HepG2 (cell line): ENCODE measurements around the gene TUBA4B. TPM values are rescaled to one million over a fixed set of nuclear protein-coding genes. Genes with fewer than 3 reads are reported as not detected.

Experiments used
- BORCS8-MEF2B ChIP-seq: sonication (generic); formaldehyde crosslinking; IDR thresholded peaks from 2 replicates; pipeline ENCODE4 v1.8.0; 2022; ENCODE audit warnings: mild to moderate bottlenecking, missing genetic modification reagents
- CBX1 ChIP-seq: IDR thresholded peaks from one replicate; pipeline ENCODE4 v1.6.1; 2016; ENCODE audit warnings: antibody characterized with exemption, low read depth
- CREM ChIP-seq, 2 experiments: sonication (generic) in 1 of 2; formaldehyde crosslinking in 1 of 2; IDR thresholded peaks; 2 replicates each; pipeline versions ENCODE4 v1.4.0 to v1.6.1; 2016 to 2020; ENCODE audit warnings: antibody characterized with exemption in 1 of 2, mild to moderate bottlenecking in 1 of 2, missing genetic modification reagents in 1 of 2
- ERF ChIP-seq: IDR thresholded peaks from 2 replicates; pipeline ENCODE4 v1.6.1; 2018; ENCODE audit warnings: missing biosample characterization, missing genetic modification reagents
- EZH2 ChIP-seq: conservative IDR thresholded peaks from 2 replicates; pipeline ENCODE4 v1.6.1; 2012; ENCODE audit warnings: mild to moderate bottlenecking, low read depth, low read length, moderate library complexity
- KAT7 ChIP-seq: IDR thresholded peaks from 2 replicates; pipeline ENCODE4 v1.6.1; 2018; ENCODE audit warnings: borderline replicate concordance, missing compliant biosample characterization
- KAT8 ChIP-seq: IDR thresholded peaks from 2 replicates; pipeline ENCODE4 v1.6.1; 2016; ENCODE audit warnings: missing genetic modification reagents, missing compliant biosample characterization
- MBD4 ChIP-seq: IDR thresholded peaks from 2 replicates; pipeline ENCODE4 v1.6.1; 2012; ENCODE audit warnings: low read length, inconsistent platforms, borderline replicate concordance
- MED8 ChIP-seq: sonication (generic); formaldehyde crosslinking; IDR thresholded peaks from 2 replicates; pipeline ENCODE4 v1.8.1; 2023; ENCODE audit warnings: mild to moderate bottlenecking, missing genetic modification reagents; ENCODE audit not compliant: insufficient replicate concordance
- NPAS2 ChIP-seq: sonication (generic); formaldehyde crosslinking; IDR thresholded peaks from 2 replicates; pipeline ENCODE4 v1.8.0; 2022; ENCODE audit warnings: mild to moderate bottlenecking, missing genetic modification reagents, borderline replicate concordance
- ONECUT2 ChIP-seq: sonication (generic); formaldehyde crosslinking; IDR thresholded peaks from 2 replicates; pipeline ENCODE4 v1.4.0; 2020; ENCODE audit warnings: missing genetic modification reagents
- RARG ChIP-seq: sonication (generic); formaldehyde crosslinking; IDR thresholded peaks from 2 replicates; pipeline ENCODE4 v1.4.0; 2020; ENCODE audit warnings: low read depth, mild to moderate bottlenecking, missing genetic modification reagents
- SMAD1 ChIP-seq: sonication (generic); formaldehyde crosslinking; IDR thresholded peaks from 2 replicates; pipeline ENCODE4 v1.4.0; 2020; ENCODE audit warnings: missing genetic modification reagents, low read depth, mild to moderate bottlenecking, borderline replicate concordance
- ZNF292 ChIP-seq: sonication (generic); formaldehyde crosslinking; IDR thresholded peaks from 2 replicates; pipeline ENCODE4 v1.8.1; 2022; ENCODE audit warnings: mild to moderate bottlenecking, low read depth, missing genetic modification reagents, borderline replicate concordance
- ZNF510 ChIP-seq: sonication (generic); formaldehyde crosslinking; IDR thresholded peaks from 2 replicates; pipeline ENCODE4 v1.4.0; 2020; ENCODE audit warnings: low read depth, mild to moderate bottlenecking, missing genetic modification reagents
- ZNF556 ChIP-seq: sonication (generic); formaldehyde crosslinking; IDR thresholded peaks from 2 replicates; pipeline ENCODE4 v1.4.0; 2020; ENCODE audit warnings: mild to moderate bottlenecking, missing genetic modification reagents, borderline replicate concordance
- ZSCAN21 ChIP-seq: sonication (generic); formaldehyde crosslinking; IDR thresholded peaks from 2 replicates; pipeline ENCODE4 v1.8.0; 2022; ENCODE audit warnings: mild to moderate bottlenecking, missing genetic modification reagents, moderate library complexity, borderline replicate concordance
- polyA plus RNA-seq, 8 experiments: library from polyadenylated mRNA; depleted of rRNA in 3 of 8; stranded (reverse) in 7 of 8; unstranded in 1 of 8; fragments of >200 nt; fragmentation: Illumina TruSeq in 4 of 8; extraction: Trizol in 4 of 8; gene quantifications; 2 replicates each; pipeline versions ENCODE4 v1.2.1 to v1.2.3, GENCODE V29; 2011 to 2016; ENCODE audit warnings: low read depth in 4 of 8, missing spikeins in 1 of 8, mixed read lengths in 1 of 8; ENCODE audit not compliant: insufficient read depth in 1 of 8
- total RNA-seq, 5 experiments: library from RNA; depleted of rRNA; stranded (reverse); fragments of >200 nt; fragmentation: Illumina TruSeq; extraction: Trizol; gene quantifications; 2 replicates each; pipeline ENCODE4 v1.2.3, GENCODE V29; 2016; ENCODE audit warnings: low read depth in 1 of 5
- TF ChIP-seq, protein P1 (sequence below): sonication (generic); formaldehyde crosslinking; IDR thresholded peaks from 2 replicates; pipeline ENCODE4 v1.8.1; 2023; ENCODE audit warnings: mild to moderate bottlenecking, missing genetic modification reagents
- TF ChIP-seq, protein P2 (sequence below): sonication (generic); formaldehyde crosslinking; IDR thresholded peaks from 2 replicates; pipeline ENCODE4 v1.8.1; 2022; ENCODE audit warnings: mild to moderate bottlenecking, missing genetic modification reagents
- TF ChIP-seq, protein P3 (sequence below): sonication (generic); formaldehyde crosslinking; IDR thresholded peaks from 2 replicates; pipeline ENCODE4 v1.4.0; 2020; ENCODE audit warnings: missing genetic modification reagents
- TF ChIP-seq, protein P4 (sequence below): sonication (generic); formaldehyde crosslinking; IDR thresholded peaks from 2 replicates; pipeline ENCODE4 v1.5.0; 2020; ENCODE audit warnings: mild to moderate bottlenecking, missing genetic modification reagents
- TF ChIP-seq, protein P5 (sequence below): sonication (generic); formaldehyde crosslinking; IDR thresholded peaks from 2 replicates; pipeline ENCODE4 v1.4.0; 2020; ENCODE audit warnings: missing genetic modification reagents

TUBA4B gene
- total and polyA plus RNA-seq, 2 of the 13 experiments (the other 11 are each of a cell fraction or from before 2014, with no cell fraction given), result 0.18 to 0.22 TPM

DNA sequence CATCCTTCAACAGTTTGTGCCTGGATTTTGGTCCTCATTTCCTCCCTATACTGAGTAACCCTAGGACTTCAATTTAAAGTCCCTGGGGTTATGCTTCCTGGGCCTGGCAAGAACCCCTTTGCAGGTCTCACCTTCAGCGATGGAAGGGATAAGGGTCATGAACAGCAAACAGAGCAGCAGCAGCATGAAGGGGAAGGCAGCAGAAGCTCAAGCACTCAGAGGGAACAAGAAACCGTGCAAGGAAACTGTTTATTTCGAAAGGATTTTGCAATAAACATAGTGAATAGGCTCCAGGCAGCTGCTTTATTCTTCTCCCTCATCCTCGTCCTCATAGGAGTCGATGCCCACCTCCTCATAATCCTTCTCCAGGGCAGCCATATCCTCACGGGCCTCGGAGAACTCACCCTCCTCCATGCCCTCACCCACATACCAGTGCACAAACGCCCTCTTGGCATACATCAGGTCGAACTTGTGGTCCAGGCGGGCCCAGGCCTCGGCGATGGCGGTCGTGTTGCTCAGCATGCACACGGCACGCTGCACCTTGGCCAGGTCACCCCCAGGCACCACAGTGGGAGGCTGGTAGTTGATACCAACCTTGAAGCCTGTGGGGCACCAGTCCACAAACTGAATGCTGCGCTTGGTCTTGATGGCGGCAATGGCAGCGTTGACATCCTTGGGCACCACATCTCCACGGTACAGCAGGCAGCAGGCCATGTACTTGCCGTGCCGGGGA, 2.8 kb upstream of the TUBA4B start (continued):
- TF ChIP-seq NPAS2, result no peak
- no peak for TF ChIP-seq EZH2
- no peak for TF ChIP-seq BORCS8-MEF2B
- no peak for TF ChIP-seq CREM (IDR thresholded peaks at IDR 0.05)
- no peak for TF ChIP-seq CREM (CRISPR knock-in tag; IDR thresholded peaks at IDR 0.05)
- no peak for TF ChIP-seq ZSCAN21 (CRISPR knock-in tag)
- TF ChIP-seq, protein P1, sequence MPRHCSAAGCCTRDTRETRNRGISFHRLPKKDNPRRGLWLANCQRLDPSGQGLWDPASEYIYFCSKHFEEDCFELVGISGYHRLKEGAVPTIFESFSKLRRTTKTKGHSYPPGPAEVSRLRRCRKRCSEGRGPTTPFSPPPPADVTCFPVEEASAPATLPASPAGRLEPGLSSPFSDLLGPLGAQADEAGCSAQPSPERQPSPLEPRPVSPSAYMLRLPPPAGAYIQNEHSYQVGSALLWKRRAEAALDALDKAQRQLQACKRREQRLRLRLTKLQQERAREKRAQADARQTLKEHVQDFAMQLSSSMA (CRISPR knock-in tag), result no peak
- TF ChIP-seq, protein P2, sequence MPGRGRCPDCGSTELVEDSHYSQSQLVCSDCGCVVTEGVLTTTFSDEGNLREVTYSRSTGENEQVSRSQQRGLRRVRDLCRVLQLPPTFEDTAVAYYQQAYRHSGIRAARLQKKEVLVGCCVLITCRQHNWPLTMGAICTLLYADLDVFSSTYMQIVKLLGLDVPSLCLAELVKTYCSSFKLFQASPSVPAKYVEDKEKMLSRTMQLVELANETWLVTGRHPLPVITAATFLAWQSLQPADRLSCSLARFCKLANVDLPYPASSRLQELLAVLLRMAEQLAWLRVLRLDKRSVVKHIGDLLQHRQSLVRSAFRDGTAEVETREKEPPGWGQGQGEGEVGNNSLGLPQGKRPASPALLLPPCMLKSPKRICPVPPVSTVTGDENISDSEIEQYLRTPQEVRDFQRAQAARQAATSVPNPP (CRISPR knock-in tag), result 0 out of 2 replicates have a peak, but pooled peaks have one; percentile 24
- no peak for TF ChIP-seq MED8 (CRISPR knock-in tag)
- TF ChIP-seq, protein P3, sequence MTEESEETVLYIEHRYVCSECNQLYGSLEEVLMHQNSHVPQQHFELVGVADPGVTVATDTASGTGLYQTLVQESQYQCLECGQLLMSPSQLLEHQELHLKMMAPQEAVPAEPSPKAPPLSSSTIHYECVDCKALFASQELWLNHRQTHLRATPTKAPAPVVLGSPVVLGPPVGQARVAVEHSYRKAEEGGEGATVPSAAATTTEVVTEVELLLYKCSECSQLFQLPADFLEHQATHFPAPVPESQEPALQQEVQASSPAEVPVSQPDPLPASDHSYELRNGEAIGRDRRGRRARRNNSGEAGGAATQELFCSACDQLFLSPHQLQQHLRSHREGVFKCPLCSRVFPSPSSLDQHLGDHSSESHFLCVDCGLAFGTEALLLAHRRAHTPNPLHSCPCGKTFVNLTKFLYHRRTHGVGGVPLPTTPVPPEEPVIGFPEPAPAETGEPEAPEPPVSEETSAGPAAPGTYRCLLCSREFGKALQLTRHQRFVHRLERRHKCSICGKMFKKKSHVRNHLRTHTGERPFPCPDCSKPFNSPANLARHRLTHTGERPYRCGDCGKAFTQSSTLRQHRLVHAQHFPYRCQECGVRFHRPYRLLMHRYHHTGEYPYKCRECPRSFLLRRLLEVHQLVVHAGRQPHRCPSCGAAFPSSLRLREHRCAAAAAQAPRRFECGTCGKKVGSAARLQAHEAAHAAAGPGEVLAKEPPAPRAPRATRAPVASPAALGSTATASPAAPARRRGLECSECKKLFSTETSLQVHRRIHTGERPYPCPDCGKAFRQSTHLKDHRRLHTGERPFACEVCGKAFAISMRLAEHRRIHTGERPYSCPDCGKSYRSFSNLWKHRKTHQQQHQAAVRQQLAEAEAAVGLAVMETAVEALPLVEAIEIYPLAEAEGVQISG (CRISPR knock-in tag), result no peak; the same call in 1 of the 2 replicates
- TF ChIP-seq ONECUT2, result no peak
- no peak for TF ChIP-seq ZNF292 (CRISPR knock-in tag)
- TF ChIP-seq RARG (CRISPR knock-in tag), result 0 out of 2 replicates have a peak, but pooled peaks have one; percentile 41
- TF ChIP-seq, protein P4, sequence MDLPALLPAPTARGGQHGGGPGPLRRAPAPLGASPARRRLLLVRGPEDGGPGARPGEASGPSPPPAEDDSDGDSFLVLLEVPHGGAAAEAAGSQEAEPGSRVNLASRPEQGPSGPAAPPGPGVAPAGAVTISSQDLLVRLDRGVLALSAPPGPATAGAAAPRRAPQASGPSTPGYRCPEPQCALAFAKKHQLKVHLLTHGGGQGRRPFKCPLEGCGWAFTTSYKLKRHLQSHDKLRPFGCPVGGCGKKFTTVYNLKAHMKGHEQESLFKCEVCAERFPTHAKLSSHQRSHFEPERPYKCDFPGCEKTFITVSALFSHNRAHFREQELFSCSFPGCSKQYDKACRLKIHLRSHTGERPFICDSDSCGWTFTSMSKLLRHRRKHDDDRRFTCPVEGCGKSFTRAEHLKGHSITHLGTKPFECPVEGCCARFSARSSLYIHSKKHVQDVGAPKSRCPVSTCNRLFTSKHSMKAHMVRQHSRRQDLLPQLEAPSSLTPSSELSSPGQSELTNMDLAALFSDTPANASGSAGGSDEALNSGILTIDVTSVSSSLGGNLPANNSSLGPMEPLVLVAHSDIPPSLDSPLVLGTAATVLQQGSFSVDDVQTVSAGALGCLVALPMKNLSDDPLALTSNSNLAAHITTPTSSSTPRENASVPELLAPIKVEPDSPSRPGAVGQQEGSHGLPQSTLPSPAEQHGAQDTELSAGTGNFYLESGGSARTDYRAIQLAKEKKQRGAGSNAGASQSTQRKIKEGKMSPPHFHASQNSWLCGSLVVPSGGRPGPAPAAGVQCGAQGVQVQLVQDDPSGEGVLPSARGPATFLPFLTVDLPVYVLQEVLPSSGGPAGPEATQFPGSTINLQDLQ (CRISPR knock-in tag), result no peak
- no peak for TF ChIP-seq ERF (CRISPR knock-in tag)
- TF ChIP-seq ZNF510 (CRISPR knock-in tag), result no peak
- no peak for TF ChIP-seq SMAD1 (CRISPR knock-in tag)
- TF ChIP-seq, protein P5, sequence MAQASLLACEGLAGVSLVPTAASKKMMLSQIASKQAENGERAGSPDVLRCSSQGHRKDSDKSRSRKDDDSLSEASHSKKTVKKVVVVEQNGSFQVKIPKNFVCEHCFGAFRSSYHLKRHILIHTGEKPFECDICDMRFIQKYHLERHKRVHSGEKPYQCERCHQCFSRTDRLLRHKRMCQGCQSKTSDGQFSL (CRISPR knock-in tag), result no peak
- no peak for TF ChIP-seq MBD4
- TF ChIP-seq CBX1, result no peak
- no peak for TF ChIP-seq KAT7 (CRISPR knock-in tag)
- no peak for TF ChIP-seq ZNF556 (CRISPR knock-in tag)
- TF ChIP-seq KAT8 (CRISPR knock-in tag), result no peak
